Kasumi-1 (cell line): ENCODE results near the gene HOTAIR.

ENCODE experiments used
- DNase-seq, 2 experiments: peaks; one replicate each; lab custom pipeline; 2025; lab: John Stamatoyannopoulos, UW

The HOTAIR gene

DNA sequence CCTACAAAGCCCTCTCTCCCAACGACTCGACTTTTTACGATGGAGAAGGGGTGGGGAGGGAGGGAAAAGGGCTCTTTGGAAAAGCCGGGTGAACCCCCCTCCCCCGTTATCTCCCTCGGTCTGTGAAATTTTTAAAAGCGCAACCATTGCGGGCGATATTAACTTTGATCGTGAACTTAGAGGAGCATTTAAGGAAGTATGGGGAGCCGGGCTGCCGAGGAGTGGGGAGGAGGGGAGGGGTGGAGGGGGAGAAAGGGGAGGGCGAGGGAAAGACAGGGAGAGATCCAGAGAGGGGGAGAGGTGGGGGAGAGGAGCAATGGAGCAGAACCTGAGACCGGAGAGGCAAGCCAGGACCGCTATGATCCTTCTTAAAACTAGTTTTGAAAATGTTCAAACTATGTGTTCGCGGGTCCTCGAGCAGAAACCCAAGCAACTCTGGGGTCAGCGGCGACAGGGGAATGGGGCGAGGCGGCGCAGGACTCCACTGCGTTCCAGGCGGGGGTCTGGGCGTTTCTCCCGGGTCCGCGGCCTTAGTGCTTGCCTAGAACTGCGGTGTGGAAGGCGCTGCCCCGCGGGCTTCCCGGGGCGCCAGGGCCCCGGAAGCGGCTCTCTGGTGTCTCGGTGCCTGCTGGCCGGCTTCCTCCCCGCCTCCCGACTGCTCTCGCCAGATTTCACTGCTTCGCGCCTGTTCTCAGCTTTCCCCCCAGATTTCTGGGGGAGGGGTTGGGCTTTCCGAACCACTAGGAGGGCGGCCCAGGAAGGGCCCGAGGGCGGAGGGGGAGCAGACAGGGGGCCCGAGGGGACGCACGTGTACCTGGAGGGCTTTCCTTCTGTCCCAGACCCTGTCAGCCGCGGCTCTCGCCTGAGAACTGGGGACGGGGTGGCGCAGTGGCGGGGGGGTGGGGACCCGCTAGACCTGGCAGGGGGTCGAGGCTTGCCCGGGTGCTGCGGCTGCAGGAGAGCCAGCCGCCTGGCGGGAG lies at the start of gene HOTAIR:
Gene HOTAIR (minus strand): TSS at position 871 of the 980 bp plus-strand sequence.
- no peak for DNase-seq

DNA sequence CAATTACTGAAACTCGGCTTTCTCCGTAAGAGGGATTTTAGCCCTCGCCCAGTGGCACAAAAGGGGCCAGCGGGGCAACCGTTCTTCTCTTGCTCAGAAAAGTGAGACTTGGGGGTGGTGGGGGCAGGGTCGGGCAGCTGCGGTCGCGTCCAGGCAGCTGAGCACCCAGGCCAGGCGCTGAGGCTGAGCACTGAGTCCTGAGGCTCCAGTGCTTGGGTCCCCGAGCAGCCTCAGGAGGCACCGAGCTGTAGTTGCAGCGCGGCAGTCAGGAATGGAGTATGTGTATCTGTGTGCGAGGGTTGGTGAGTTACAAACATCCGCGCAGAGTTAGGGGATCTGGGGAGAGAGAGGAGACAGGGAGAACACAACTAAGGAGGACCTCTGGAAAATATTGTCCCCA lies 49.4 kb upstream of the HOTAIR start:
- DNase-seq = no peak

DNA sequence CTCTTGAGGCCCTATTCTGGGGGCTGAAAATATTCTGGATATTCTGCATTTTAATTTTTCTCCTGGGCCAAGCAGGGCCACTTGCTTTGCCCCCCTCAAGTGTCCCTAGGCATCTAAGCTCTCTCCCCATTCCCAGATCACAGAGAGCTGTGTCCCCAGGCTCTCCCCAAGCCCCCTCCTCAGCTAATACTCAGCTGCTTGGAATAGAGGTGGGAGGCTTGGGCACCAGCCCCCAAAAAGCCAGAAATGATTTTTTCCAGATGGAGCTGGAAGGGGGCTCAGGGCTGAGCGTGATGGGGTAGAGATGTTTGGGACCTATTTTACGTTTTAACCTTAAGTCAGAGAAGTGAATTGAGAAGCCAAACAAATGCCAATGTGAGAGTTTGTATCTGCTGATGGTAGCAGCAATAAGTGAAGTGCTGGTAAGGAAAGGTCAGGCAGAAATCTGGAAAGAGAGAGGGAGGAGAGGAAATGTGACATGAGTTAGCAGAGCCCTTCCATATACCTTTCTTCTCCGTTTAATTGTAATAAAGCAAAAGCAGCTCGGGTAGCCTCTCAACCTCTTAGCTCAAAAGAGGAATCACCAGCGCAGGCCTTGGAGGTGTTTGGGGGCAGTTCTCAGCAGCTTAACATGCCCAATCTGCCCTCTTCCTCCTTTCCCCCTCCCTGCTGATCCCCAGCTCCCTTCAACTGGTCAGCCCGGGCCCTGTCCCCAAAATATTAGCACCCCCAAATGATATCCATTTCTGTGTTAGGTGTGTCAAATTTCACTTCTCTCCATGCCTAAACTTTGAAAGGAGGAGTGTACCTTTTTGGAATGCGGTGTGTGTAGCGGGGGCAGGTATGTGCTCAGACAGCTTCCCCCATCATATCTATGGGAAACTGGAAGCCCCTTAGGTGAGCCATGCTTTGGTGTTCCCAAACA lies 48.5 kb upstream of the HOTAIR start:
- DNase-seq = no peak

DNA sequence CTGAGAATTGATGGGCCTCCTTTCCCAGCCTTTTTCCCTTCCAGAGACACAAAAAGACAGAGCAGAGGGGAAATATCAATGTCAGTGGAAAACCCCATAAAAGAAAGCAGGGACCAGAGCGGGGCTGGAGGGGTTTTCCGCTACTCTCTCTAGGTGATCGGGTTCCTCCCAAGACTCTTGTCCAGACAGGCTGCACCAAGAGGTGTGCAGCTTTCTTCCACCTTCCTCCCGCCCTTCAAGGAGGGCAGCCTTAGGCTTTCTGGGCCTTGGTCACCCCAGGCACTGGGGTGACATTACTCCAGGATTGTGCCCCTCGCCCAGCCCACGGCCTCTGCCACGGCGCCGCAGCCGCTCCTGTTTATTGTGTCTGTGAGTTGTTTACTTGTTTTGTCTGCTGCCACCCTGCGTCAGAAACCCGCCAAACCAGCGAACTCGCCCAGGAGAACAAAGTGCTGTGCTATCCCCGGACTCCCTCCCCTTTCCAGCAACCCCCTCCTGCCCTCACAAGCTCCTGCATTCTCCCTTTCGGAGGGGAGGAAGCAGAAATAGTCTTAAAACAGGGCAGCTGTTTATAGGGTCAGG lies 46.8 kb upstream of the HOTAIR start:
- DNase-seq = no peak

DNA sequence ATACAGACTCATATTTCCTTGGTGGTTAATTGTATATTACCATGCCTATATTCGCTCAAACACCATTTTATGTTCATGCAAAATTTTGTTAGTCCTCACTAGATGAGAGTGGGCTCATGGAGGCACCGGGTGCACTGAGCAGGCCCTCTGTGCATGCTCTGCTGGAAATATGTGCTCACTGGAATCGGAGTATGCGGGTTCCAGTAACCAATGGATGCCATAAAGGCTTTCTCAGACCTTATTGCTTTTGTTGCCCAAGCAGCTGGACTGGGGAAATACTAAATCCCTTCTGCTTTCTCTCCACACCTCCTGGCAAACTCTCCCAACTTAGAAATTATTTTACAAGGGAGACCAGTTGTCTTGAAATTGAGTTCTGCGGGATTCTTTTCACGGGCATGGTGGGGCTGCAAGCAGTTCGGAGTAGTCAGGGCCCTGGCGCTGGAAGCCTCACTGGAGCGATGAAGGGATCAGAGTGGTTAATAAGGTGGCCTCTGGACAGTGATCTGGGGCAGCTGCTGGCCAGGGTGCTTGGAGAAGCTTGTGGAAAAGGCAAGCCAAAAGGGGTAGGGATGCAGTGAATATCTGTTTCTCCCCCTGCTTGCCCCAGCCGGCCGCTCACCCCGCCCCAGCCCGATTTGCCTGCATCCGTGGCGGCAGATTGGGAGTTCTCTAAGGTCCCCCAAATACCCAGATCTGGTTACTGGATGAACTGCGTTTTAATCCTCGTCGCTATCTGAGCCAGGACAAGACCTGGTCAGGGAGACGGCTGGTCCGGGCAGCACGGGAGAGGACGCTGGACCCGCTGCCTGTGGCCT lies 46.0 kb upstream of the HOTAIR start:
- no peak for DNase-seq

DNA sequence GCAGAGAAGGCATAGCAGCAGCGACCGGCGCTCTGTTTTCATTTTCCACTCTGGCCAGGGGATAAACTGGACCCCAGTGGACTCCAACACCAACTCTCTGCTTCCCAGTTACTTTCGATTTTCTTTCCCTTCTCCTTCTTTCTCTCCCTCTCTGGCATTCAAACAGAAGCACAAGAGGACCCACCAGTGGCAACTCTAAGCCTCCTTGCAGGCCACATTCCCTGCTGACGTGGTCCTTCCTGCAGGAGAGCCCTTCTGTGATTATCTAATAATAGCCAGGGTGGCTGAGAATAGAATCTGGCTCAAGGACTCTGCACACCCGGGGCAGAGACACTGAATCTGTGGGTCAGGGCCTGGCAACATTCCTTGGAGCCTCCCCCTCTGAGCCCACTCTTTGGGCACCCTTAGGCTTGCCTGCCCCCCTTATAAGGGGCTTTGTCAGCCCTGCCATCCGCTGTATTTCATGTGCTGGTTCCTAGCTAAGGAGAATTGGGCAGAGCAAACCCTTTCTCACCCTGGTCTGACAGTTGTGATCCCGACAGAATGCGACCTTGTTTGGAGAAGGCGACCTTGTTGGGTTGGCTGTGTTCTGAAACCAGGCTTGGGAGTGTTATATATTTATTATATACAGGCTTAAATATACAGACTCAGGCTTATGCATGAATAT lies 45.3 kb upstream of the HOTAIR start:
- no peak for DNase-seq

DNA sequence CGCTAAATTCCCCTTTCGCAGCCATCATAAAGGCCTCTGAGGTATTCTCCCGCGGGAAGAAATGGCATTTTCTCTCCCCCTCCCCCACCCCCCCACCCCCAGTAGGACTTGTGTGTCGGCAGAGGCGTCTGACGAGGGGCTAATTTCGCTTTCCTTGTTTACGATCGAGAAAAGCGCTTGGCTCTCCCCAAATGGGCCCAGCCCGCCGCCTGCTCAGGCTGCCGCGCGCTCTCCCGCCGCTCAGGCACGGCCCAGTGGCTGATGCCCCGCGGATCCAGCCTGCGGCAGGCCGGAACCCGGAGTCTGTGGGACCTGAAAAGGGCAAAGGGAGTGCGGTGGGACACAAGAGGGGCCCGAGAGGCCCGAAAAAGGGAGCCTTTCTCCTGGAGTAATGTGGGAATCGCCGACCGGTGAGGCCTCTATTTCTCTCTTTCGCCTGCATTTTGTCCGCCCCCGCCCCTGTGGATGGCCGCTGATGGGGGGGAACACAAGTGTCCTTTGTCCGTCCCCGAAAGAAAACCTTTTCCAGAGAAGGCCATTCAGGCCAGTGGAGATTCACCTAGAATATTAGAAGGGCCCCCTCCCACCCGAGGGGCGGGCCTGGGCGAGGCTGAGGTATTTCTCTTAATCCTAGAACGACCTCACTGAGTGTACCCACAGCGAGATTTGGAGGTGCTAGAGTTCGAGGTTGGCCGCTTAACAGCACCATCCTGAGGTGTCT lies 44.5 kb upstream of the HOTAIR start:
- no peak for DNase-seq

DNA sequence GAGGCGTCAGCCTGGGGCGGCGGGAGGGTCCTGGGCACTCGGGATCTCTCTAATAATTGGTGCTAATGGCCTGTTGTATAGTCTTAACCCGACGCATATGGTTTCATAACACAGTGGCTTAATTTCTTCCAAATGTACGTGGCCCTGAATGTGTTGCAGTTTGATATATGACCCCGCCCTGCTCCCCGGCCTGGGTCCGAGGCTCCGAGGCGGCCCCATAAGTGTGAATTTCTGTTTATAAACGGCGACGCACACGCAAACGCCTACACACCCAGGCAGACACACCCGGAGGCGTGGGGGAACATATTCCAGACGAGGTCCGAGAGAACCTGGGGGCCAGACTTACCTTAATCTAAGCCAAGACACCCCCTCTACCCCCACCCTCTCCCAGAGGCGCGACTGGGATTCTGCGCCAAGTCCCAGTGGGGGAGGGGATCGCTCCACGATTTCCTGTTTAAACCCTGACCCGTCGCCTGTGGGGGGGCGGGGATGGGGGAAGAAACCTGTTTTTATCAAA lies 43.8 kb upstream of the HOTAIR start:
- DNase-seq = no peak

DNA sequence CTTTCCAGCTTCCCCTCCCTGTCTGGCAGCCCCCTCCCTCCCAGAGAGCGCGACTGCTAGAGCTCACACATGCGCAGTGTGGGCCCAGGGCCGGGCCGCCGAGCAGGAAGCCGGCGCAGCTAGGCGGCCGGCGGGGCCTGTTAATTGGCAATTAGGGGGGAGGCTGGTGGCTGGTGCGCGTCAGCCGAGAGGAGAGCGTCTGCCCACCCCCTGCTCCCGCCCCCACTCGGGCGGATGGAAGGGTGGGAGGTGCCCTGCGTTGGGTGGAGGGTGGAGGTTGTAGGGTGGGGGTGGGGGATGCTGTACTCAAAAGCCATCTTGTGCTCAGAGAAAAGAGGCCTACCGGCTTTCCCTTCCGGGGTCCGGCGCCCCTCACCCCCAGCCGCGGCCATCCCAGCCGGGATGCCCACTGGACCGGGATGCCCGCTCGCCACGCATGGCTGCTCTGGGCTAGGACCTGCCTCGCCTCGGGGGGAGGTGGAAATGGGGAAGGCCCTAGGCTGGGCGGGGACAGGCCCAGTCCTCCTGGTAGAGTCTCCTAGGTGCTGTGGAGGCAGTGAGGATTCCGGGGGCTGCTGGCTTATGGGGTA lies 43.2 kb upstream of the HOTAIR start:
- DNase-seq = no peak

DNA sequence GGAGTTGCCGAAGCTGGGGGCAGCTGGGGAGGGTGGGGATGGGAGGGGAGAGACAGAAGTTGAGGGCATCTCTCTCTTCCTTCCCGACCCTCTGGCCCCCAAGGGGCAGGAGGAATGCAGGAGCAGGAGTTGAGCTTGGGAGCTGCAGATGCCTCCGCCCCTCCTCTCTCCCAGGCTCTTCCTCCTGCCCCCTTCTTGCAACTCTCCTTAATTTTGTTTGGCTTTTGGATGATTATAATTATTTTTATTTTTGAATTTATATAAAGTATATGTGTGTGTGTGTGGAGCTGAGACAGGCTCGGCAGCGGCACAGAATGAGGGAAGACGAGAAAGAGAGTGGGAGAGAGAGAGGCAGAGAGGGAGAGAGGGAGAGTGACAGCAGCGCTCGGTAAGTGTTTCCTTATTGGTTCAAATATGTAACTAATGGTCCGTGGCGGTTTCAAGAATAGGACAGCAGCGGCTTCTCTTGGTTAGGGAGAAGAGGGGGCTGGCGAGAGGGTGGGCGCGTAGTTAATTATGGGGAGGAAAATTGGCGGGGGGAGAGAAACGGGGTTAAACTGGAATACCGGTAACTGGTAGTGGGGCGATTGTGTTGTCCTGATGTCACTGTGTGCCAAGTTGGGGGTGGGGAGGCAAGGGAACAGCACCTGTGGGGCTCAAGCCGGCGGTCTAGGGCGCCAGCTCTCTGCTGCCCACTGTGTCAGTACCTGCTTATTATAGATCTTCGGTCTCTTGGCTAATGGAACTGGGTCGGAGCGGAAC lies 42.5 kb upstream of the HOTAIR start:
- DNase-seq = no peak

DNA sequence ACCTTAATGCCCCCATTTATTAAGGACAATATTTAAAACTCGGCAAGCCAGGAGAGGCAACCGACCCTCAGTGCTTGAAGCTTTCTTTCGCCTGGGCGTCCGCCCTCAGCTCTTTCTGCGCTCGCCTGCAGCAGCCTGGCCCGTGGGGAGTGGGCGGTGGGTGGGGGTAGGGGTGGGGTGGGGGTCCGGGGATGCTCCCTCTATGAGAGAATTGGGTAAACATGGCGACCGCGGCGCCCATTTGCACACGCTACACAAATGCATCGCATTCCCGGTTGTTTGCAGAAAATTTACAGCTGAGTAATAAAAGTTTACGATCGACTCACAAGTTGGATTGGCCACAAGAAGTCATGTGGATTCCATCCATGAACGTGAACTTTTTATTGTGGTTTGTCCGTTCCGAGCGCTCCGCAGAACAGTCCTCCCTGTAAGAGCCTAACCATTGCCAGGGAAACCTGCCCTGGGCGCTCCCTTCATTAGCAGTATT lies 41.8 kb upstream of the HOTAIR start:
- DNase-seq = no peak

DNA sequence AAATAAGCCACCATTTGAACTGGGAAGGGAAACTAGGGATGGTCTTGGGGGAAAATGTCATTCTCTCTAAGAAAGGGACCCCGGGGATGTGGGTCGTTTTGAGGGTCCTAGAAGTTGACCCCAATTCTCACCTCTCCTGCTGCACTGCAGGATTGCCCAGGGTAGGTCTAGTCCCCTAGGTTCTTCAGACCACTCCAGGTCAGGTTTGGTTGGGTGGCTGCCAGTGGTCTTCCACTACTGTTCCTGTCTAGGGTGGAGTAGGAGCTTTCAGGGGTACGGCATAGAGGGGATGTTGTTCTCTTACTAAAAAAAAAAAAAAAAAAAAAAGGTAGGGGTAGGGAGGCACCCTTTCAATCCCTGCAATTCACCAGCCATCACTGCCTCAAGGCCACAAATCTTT lies 41.3 kb upstream of the HOTAIR start:
- no peak for DNase-seq

DNA sequence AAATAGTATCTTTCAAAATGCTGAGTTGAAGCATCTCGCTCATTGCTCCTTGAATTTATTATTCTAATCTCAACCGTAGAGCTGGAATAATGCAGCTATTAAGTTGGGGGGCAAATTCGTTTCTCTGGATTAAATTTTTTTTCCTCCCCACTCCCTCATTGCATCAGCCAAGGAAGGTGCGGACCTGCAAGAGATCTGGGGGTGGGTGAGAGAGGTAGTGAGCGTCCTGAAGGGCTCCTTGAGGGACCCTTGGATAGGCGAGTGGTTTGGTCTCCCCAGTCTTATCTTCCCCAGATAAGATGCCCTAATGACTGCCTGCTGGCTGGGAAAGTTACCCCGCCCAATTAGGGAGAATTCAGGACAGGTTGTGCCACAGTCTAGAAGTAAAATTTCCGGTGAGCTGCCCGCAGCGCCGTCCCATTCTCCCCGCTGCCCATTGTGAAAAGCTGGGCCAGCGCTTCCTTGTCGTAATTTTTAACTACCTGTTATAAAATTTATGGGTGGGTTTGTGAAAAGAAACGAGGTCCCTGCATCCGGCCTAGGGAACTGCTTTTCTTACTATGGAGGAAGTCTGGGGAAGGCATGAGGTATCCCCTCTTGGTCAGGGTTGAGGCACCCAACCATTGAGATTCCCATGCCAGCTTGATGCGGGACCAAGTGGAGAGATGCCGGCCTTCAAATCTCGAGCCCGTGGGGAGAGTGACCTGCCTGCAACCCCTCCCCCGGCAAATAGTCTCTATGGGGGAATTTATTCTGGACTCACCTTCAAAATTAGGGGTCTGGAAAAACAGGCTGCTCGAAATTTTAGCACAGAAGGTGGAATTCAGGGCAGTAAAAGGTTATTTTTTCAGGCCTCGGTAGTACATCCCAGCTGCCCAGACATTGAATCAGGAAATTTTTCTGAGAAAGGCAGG lies 40.5 kb upstream of the HOTAIR start:
- DNase-seq = no peak

DNA sequence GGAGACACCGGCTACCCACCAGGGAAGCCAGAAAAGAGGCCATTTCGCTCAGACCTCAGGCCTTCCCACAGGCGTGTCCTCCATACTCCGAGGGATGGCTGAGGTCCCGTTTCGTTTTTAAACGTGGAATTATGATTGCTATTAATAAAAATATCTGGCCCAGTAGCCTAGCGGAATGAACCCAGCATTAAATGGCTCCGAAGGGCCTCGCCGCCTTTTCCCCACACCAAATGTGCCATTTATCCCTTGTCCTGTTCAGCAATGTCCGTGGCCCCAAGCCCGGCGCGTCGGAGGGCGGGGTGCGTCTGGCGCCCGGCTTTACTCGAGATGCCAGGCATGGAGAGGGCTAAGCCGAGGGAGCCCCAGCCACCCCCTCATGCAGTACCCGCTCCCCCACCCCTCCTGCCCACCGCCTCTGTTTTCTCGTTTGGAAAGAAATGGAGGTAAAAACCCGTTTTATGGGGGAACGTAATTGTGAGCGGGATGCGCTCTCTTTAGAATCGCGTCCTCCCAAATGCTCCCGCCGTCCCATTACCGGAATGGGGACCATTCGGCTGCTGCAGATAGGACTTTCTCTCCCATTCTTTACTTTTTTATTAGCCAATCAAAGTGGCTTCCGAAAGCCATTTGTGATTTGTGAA lies 39.7 kb upstream of the HOTAIR start:
- no peak for DNase-seq

DNA sequence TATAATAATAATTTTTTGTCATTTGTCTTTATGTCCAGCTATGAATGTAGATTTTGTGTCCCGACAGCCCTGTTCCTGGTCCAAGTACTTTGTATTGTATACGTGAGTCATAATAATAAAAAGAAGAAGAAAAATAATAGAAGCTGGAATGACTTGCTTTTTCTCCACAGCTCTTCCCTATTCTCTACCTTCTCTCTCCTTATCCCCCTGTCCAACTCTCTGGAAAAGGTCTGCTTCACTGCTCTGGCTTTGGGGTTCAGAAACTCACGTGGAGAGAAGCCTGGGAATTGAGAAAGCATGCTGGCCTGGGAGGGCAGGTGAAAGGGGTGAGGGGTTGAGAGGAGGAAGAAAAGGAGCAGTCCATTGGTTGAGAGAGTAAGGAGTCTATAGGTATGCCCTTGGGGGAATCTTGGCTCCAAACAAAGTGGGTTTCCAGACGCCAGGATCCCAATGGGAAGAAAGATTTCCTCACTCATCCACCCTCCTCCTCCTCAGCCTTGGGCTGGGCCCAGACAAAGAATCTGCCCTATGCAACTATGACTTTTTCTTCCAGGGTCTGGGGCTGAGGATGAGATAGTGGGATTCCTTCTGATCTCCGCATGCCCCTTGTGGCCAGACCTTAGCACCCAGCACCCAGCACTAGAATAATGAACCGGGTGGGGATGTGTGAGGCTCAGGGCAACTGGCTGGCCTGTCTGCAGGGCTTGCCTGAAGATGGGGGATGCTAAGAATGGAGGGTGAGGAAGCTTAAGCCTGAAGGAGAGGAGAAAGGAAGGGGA lies 38.1 kb upstream of the HOTAIR start:
- no peak for DNase-seq
